GM12878 (cell line): Measurements from ENCODE around the gene KRT6C. TPM values are rescaled to one million over a fixed set of nuclear protein-coding genes. Genes with fewer than 3 reads are reported as not detected.

ENCODE experiments used
- ATAC-seq: fragments of 200-7000 bp; cut with Tn5 transposase; 3 replicates; pipeline ENCODE4 v1.9.1; 2020; ENCODE audit warnings: mild to moderate bottlenecking, moderate library complexity
- BruUV-seq: library from RNA; stranded (reverse); fragments of 400-500 nt; replicated peaks from 2 replicates; lab custom pipeline; 2021; lab: Mats Ljungman, UMichigan
- CTCF ChIA-PET: fragments of 300-600 bp; sonication (Branson Sonifier 250); formaldehyde crosslinking; extraction: SDS; loops from one replicate; lab custom pipeline; 2021; ENCODE audit warnings: inconsistent platforms; lab: Yijun Ruan, JAX
- POLR2A ChIA-PET: fragments of 350-600 bp; formaldehyde crosslinking; extraction: SDS; loops from one replicate; lab custom pipeline; 2021; ENCODE audit warnings: inconsistent platforms; lab: Charles Lee
- RAD21 ChIA-PET: fragments of 300-600 bp; sonication (Branson Sonifier 250); formaldehyde crosslinking; loops from one replicate; lab custom pipeline; 2023; ENCODE audit warnings: antibody characterized with exemption; ENCODE audit not compliant: unreplicated experiment; lab: Charles Lee
- SMC1A ChIA-PET: fragments of 300-600 bp; sonication (Branson Sonifier 250); formaldehyde crosslinking; loops from one replicate; lab custom pipeline; 2023; ENCODE audit not compliant: unreplicated experiment, uncharacterized antibody; lab: Charles Lee
- DNase-seq: peaks from one replicate; pipeline ENCODE4 v3.0.0-alpha.2; 2011; ENCODE audit warnings: low read depth, low spot score
- FAIRE-seq: peaks from 3 replicates; lab custom pipeline; 2011; peaks lifted over from hg19 to GRCh38; lab: Jason Lieb, UNC
- H2AFZ ChIP-seq: 2 replicates; pipeline ENCODE4 v1.6.0; 2011; ENCODE audit warnings: low read depth, low read length, control low read depth; ENCODE audit not compliant: control insufficient read depth
- H3K27ac ChIP-seq: 2 replicates; pipeline ENCODE4 v1.5.1; 2011; ENCODE audit warnings: control low read depth; ENCODE audit not compliant: control insufficient read depth, insufficient read depth
- H3K27me3 ChIP-seq, 2 experiments: replicated peaks in 1 of 2; 2 replicates each; pipeline versions ENCODE4 v1.6.0 to v1.6.1; 2011; ENCODE audit warnings: low read length in 1 of 2; ENCODE audit not compliant: control insufficient read depth in 2 of 2, insufficient read depth in 2 of 2
- H3K36me3 ChIP-seq, 2 experiments: 2 replicates each; pipeline ENCODE4 v1.5.1; 2011; ENCODE audit warnings: low read length in 1 of 2; ENCODE audit not compliant: control insufficient read depth in 2 of 2, insufficient read depth in 2 of 2
- H3K4me1 ChIP-seq: 2 replicates; pipeline ENCODE4 v1.6.1; 2011; ENCODE audit warnings: mild to moderate bottlenecking, low read length, moderate library complexity, mixed read lengths; ENCODE audit not compliant: control insufficient read depth, insufficient read depth
- H3K4me2 ChIP-seq: 2 replicates; pipeline ENCODE4 v1.6.0; 2011; ENCODE audit warnings: control low read depth; ENCODE audit not compliant: control insufficient read depth, insufficient read depth
- H3K4me3 ChIP-seq: fragments of 200-600 bp; sonication (generic); 2 replicates; pipeline ENCODE4 v1.5.1; 2016
- H3K79me2 ChIP-seq: 2 replicates; pipeline ENCODE4 v1.6.0; 2011; ENCODE audit warnings: low read length; ENCODE audit not compliant: control insufficient read depth, insufficient read depth
- H3K9ac ChIP-seq: 2 replicates; pipeline ENCODE4 v1.8.0; 2011; ENCODE audit warnings: low read length, control low read depth, mixed read lengths; ENCODE audit not compliant: control insufficient read depth, insufficient read depth
- H3K9me3 ChIP-seq: replicated peaks from 3 replicates; pipeline ENCODE4 v1.5.1; 2011; ENCODE audit warnings: mild to moderate bottlenecking, low read length; ENCODE audit not compliant: control insufficient read depth, insufficient read depth
- H4K20me1 ChIP-seq: 2 replicates; pipeline ENCODE4 v1.6.0; 2011; ENCODE audit not compliant: control insufficient read depth, insufficient read depth
- CEBPB ChIP-seq, 2 experiments: fragments of 150-350 bp in 1 of 2; IDR thresholded peaks; 2 replicates each; pipeline ENCODE4 v1.6.1; 2012 to 2014; ENCODE audit warnings: low read depth in 2 of 2, low read length in 2 of 2, borderline replicate concordance in 1 of 2, inconsistent platforms in 1 of 2
- EGR1 ChIP-seq, 2 experiments: IDR thresholded peaks; 1 replicate in 1 of 2; 2 replicates in 1 of 2; pipeline ENCODE4 v1.6.1; 2011 to 2012; ENCODE audit warnings: low read depth in 2 of 2, low read length in 2 of 2, borderline replicate concordance in 1 of 2, mild to moderate bottlenecking in 1 of 2, moderate library complexity in 1 of 2
- MTA3 ChIP-seq: IDR thresholded peaks from 2 replicates; pipeline ENCODE4 v1.6.1; 2012; ENCODE audit warnings: low read length, inconsistent platforms, borderline replicate concordance
- RAD51 ChIP-seq: fragments of 450-650 bp; IDR thresholded peaks from 2 replicates; pipeline ENCODE4 v1.6.1; 2016; ENCODE audit warnings: moderate library complexity, mild to moderate bottlenecking, inconsistent platforms
- SKIL ChIP-seq: fragments of 450-650 bp; IDR thresholded peaks from 2 replicates; pipeline ENCODE4 v1.6.1; 2017; ENCODE audit warnings: mild to moderate bottlenecking, low read depth, inconsistent platforms; ENCODE audit not compliant: poor library complexity, severe bottlenecking
- SMC3 ChIP-seq: IDR thresholded peaks from 2 replicates; pipeline ENCODE4 v1.6.1; 2011; ENCODE audit warnings: low read length, improper control_type of control experiment, borderline replicate concordance
- SPI1 ChIP-seq: IDR thresholded peaks from 2 replicates; pipeline ENCODE4 v1.6.1; 2011; ENCODE audit warnings: low read depth, mild to moderate bottlenecking, low read length, moderate library complexity, borderline replicate concordance; ENCODE audit not compliant: insufficient read depth
- USF2 ChIP-seq: IDR thresholded peaks from 2 replicates; pipeline ENCODE4 v1.6.1; 2011; ENCODE audit warnings: low read depth, low read length, improper control_type of control experiment, borderline replicate concordance
- WGBS: methylation state at CpG from one replicate; pipeline ENCODE4 v1.1.6; 2016; ENCODE audit warnings: low lambda C conversion rate; ENCODE audit not compliant: insufficient replicate concordance, insufficient coverage; ENCODE audit errors: missing lambda C conversion rate; 5-methylcytosine and 5-hydroxymethylcytosine counted together
- in situ Hi-C: fragments of 300-500 bp; cut with MboI; formaldehyde crosslinking; loops from 9 replicates; pipeline ENCODE4 v1.14.3; 2018; ENCODE audit warnings: mixed read lengths
- intact Hi-C: fragments of 100-400 bp; cut with micrococcal nuclease; formaldehyde crosslinking; loops from one replicate; pipeline ENCODE4 v1.14.2; 2022; ENCODE audit not compliant: unreplicated experiment
- polyA plus RNA-seq, 11 experiments: library from polyadenylated mRNA; depleted of rRNA in 4 of 11; unstranded in 6 of 11; stranded (reverse) in 5 of 11; fragments of >200 nt; fragmentation: Nextera tagmentation in 4 of 11; fragmentation: Illumina TruSeq in 1 of 11; extraction: Ambion mirVana in 4 of 11; extraction: Trizol in 1 of 11; gene quantifications; 1 replicate in 1 of 11; 2 replicates in 10 of 11; pipeline versions ENCODE4 v1.2.1 to v1.2.3, GENCODE V29; 2011 to 2016; ENCODE audit warnings: inconsistent platforms in 2 of 11, missing spikeins in 2 of 11, low read depth in 1 of 11
- total RNA-seq, 4 experiments: library from RNA; depleted of rRNA in 3 of 4; stranded (reverse); fragments of >200 nt in 3 of 4; fragmentation: Illumina TruSeq in 1 of 4; extraction: Trizol in 1 of 4; gene quantifications; 2 replicates each; pipeline versions ENCODE4 v1.2.1 to v1.2.3, GENCODE V29; 2013 to 2021
- TF ChIP-seq, protein P1 (sequence below): IDR thresholded peaks from 2 replicates; pipeline ENCODE4 v1.6.1; 2012; ENCODE audit warnings: low read length, inconsistent platforms

The KRT6C gene
- total and polyA plus RNA-seq, 10 of the 15 experiments (the other 5 are each of a cell fraction or from before 2014, with no cell fraction given), result not detected

- TF ChIP-seq SMC3, result no peak
- TF ChIP-seq USF2, result no peak
- no peak for TF ChIP-seq CEBPB (IDR thresholded peaks at IDR 0.05; ENCODE audit: borderline replicate concordance in 1 of 2, low read depth in 2 of 2, low read length in 2 of 2)
- TF ChIP-seq, protein P1, sequence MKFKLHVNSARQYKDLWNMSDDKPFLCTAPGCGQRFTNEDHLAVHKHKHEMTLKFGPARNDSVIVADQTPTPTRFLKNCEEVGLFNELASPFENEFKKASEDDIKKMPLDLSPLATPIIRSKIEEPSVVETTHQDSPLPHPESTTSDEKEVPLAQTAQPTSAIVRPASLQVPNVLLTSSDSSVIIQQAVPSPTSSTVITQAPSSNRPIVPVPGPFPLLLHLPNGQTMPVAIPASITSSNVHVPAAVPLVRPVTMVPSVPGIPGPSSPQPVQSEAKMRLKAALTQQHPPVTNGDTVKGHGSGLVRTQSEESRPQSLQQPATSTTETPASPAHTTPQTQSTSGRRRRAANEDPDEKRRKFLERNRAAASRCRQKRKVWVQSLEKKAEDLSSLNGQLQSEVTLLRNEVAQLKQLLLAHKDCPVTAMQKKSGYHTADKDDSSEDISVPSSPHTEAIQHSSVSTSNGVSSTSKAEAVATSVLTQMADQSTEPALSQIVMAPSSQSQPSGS, result no peak
- no peak for TF ChIP-seq SKIL
Measured at GRCh38 chr12:52443966-52444365, 29.6 kb downstream of the KRT6C start (continued).

DNA sequence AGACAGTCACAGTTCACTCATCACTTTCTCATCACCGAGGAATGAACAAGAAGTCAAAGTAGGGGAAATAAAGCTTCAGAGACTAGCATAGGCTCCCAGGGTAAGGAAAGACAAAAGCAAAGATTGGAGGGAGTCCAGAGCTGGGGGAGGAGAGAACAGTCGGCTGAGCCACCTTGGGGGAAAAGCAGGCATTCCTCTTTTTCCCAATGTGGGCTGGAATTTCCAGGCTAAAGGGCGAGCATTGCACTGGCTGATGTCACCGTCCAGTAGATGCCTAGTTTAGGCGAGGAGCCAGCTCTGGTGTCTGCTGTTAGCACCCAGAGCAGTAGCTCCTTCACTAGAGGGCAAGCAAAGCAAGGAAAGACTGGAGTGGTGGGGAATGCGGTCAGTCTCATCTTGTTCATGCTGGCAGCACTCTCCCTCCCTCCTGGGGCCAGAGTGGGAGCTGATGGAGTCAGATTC lies 31.0 kb downstream of the KRT6C start:
- no peak overlapping the region for H3K4me2 ChIP-seq
- peaks cover 4 to 11% of the 10 kb centered on the region in 2 experiments for H3K27me3 ChIP-seq
- ChIA-PET SMC1A (no interaction called here), RAD21 (no interaction called here), CTCF (no interaction called here), POLR2A (no interaction called here)
- no peaks in the 10 kb centered on the region for H4K20me1 ChIP-seq
- no peak overlapping the region for H2AFZ ChIP-seq
- H3K79me2 ChIP-seq, result no peaks in the 10 kb centered on the region
- in situ Hi-C loops (no loop called here), intact Hi-C loops (no loop called here)
- no peaks in the 10 kb centered on the region for H3K36me3 ChIP-seq
- H3K27ac ChIP-seq, result no peak overlapping the region
- no peak for ATAC-seq
- 0% methylated on average over 6 of the region's 6 CpGs for WGBS
- H3K4me1 ChIP-seq, result no peaks in the 10 kb centered on the region
- H3K9ac ChIP-seq, result no peak overlapping the region
- TF ChIP-seq EGR1 (IDR thresholded peaks at IDR 0.05; ENCODE audit: borderline replicate concordance in 1 of 2, low read depth in 2 of 2, low read length in 2 of 2) (no peak), RAD51 (no peak), SPI1 (no peak), MTA3 (no peak), USF2 (no peak)
- DNase-seq, result no peak
- no TSS peak for BruUV-seq
- H3K9me3 ChIP-seq, result no peaks in the 10 kb centered on the region
- no peak for FAIRE-seq
- H3K4me3 ChIP-seq, result no peak overlapping the region
